Activated B cell treated with CpG ODN at 0.5 μM for 24 hours (primary cell): ENCODE results near the gene CHCHD3. TPM values are rescaled to one million over a fixed set of nuclear protein-coding genes. Genes with fewer than 3 reads are reported as not detected.
A peak's percentile ranks its signal among the peaks of the same experiment; 100 is the strongest.

Source experiments
- ATAC-seq: fragments of 200-7000 bp; cut with Tn5 transposase; one replicate; pipeline ENCODE4 v1.10.0; 2021; ENCODE audit warnings: low read depth, mild to moderate bottlenecking, moderate library complexity
- CTCF ChIA-PET: fragments of 350-600 bp; sonication (Branson Sonifier 250); formaldehyde crosslinking; loops from one replicate; lab custom pipeline; 2021; ENCODE audit warnings: antibody characterized with exemption; lab: Charles Lee
- POLR2A ChIA-PET: fragments of 350-600 bp; sonication (Branson Sonifier 250); formaldehyde crosslinking; loops from one replicate; lab custom pipeline; 2021; ENCODE audit warnings: antibody characterized with exemption; lab: Charles Lee
- DNase-seq: peaks from one replicate; pipeline ENCODE4 v3.0.0; 2022
- H3K27ac Mint-ChIP-seq: one replicate; pipeline ENCODE4 v1.8.0; 2020; ENCODE audit warnings: mixed read lengths
- H3K27me3 Mint-ChIP-seq: one replicate; pipeline ENCODE4 v1.8.0; 2021; ENCODE audit warnings: mixed read lengths
- H3K36me3 Mint-ChIP-seq: one replicate; pipeline ENCODE4 v1.8.0; 2021; ENCODE audit warnings: low read depth, mixed read lengths
- H3K4me1 Mint-ChIP-seq: one replicate; pipeline ENCODE4 v1.8.0; 2021; ENCODE audit warnings: mixed read lengths
- H3K4me3 Mint-ChIP-seq: one replicate; pipeline ENCODE4 v1.8.0; 2020; ENCODE audit warnings: mild to moderate bottlenecking, mixed read lengths
- H3K9me3 Mint-ChIP-seq: one replicate; pipeline ENCODE4 v1.8.0; 2020; ENCODE audit warnings: mixed read lengths
- intact Hi-C: fragments of 100-400 bp; cut with micrococcal nuclease; formaldehyde crosslinking; loops from one replicate; pipeline ENCODE4 v1.15.1; 2024
- total RNA-seq: library from RNA; stranded (reverse); gene quantifications from 2 replicates; pipeline ENCODE4 v1.2.3, GENCODE V29; 2022
- TF ChIP-seq, protein P1 (sequence below): fragments of 200-600 bp; IDR thresholded peaks from one replicate; pipeline ENCODE4 v1.8.0; 2022; ENCODE audit warnings: antibody characterized with exemption, mild to moderate bottlenecking

Gene CHCHD3
- total RNA-seq, 1 donor from 2014 or later: 53.6 TPM

- H3K27me3 Mint-ChIP-seq: no peaks in the 10 kb centered on the region
- no peaks in the 10 kb centered on the region for H3K9me3 Mint-ChIP-seq
- H3K4me3 Mint-ChIP-seq: peak overlapping the region; percentile 13
- ChIA-PET CTCF (no interaction called here), POLR2A (no interaction called here)
- peaks cover 13% of the 10 kb centered on the region for H3K4me1 Mint-ChIP-seq
- intact Hi-C loops: no loop called here
- DNase-seq: no peak
- peak overlapping the region; percentile 2 for H3K27ac Mint-ChIP-seq
- peaks cover 37% of the 10 kb centered on the region for H3K36me3 Mint-ChIP-seq
- TF ChIP-seq, protein P1, sequence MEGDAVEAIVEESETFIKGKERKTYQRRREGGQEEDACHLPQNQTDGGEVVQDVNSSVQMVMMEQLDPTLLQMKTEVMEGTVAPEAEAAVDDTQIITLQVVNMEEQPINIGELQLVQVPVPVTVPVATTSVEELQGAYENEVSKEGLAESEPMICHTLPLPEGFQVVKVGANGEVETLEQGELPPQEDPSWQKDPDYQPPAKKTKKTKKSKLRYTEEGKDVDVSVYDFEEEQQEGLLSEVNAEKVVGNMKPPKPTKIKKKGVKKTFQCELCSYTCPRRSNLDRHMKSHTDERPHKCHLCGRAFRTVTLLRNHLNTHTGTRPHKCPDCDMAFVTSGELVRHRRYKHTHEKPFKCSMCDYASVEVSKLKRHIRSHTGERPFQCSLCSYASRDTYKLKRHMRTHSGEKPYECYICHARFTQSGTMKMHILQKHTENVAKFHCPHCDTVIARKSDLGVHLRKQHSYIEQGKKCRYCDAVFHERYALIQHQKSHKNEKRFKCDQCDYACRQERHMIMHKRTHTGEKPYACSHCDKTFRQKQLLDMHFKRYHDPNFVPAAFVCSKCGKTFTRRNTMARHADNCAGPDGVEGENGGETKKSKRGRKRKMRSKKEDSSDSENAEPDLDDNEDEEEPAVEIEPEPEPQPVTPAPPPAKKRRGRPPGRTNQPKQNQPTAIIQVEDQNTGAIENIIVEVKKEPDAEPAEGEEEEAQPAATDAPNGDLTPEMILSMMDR: no peak
- no peak for ATAC-seq
Measured at GRCh38 chr7:132882714-132883428, 199.0 kb downstream of the CHCHD3 start.

DNA sequence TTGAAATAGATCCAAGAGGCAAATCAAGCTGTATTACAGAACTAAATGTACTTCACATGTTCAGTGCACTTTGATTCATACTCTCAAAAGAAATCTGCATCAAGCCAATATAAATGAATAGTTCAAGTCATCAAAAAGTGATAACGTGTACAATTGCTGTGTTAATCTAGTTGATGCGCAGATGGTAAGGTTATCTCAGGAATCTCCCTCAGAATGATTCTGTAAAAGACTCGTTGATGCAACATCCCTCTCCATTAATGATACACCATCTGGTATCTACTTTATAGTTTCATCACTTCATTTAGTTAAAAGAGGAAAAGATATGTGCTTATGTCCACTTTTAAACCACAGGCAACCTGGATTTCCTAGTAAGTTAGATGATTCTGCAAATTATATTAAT, 200.6 kb downstream of the CHCHD3 start:
- Mint-ChIP-seq H3K4me1 (peaks cover 13% of the 10 kb centered on the region), H3K27ac (no peak overlapping the region), H3K9me3 (no peaks in the 10 kb centered on the region), H3K27me3 (no peaks in the 10 kb centered on the region), H3K36me3 (peaks cover 37% of the 10 kb centered on the region), H3K4me3 (no peak overlapping the region)
- intact Hi-C loops: no loop called here
- CTCF ChIA-PET: no interaction called here
- POLR2A ChIA-PET: no interaction called here
- DNase-seq: no peak
- TF ChIP-seq, protein P1: no peak
- no peak for ATAC-seq

GRCh38 chr7:132879579-132879978, 202.3 kb downstream of the CHCHD3 start:
- DNase-seq (no peak), ATAC-seq (no peak)
- Mint-ChIP-seq H3K36me3 (peaks cover 31% of the 10 kb centered on the region), H3K27ac (no peak overlapping the region), H3K4me3 (no peak overlapping the region), H3K9me3 (no peaks in the 10 kb centered on the region), H3K27me3 (no peaks in the 10 kb centered on the region), H3K4me1 (peaks cover 13% of the 10 kb centered on the region)
- TF ChIP-seq, protein P1: no peak
- POLR2A ChIA-PET: no interaction called here
- CTCF ChIA-PET: no interaction called here
- intact Hi-C loops: no loop called here

DNA sequence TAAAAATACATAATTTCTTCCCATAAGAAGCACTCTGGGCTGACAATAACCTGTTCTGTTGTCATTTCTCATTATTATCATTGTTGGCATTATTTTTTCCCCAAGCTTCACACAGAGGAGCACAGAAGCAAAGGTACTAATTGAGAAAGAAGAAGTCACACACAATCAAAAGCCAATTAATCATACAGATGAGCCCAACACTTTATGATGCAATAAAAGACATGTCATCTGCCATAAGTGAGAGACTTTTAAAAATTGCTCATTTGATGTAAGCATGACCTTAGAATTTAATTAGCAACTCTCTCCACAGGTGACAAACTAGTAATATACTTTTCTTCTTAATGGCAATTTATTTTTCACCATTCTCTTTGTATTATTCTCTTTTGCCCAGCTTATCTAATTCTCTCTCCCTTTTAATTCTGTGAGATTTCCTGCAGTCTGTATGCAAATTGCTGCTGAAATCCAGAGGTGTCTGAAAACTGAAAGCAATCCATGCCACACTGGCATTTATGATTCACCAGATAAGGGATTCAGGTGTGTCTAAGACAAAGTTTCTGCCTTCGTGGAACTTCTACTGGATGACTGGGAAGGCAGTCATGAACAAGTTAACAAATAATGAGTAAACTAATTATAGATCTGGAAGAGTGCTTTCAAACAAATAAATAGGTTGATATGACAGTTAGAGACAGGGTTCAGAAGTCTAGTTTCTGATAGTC, 203.5 kb downstream of the CHCHD3 start:
- Mint-ChIP-seq H3K27me3 (no peaks in the 10 kb centered on the region), H3K4me3 (no peak overlapping the region), H3K9me3 (no peaks in the 10 kb centered on the region), H3K4me1 (peaks cover 7% of the 10 kb centered on the region), H3K36me3 (peaks cover 27% of the 10 kb centered on the region), H3K27ac (no peak overlapping the region)
- TF ChIP-seq, protein P1: no peak
- CTCF ChIA-PET: no interaction called here
- no peak for DNase-seq
- POLR2A ChIA-PET: no interaction called here
- intact Hi-C loops: no loop called here
- ATAC-seq: no peak

DNA sequence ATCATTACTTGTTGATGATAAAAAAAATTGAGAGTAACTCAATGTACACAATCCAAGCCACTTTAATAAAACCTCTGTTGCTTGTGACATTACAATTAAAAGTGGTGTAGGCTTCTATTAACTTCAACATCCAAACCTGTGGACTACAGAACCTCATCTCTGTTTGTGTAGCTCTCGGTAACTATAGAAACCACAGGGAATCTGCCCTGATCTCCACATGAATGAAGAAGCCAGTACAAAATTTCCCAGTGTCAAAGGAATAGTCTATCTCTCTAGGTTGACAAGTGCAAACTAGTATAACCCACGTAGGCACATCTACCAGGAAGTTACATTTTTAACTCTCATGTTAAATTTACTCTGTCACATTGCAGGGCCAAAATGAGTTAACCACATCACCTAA, 204.3 kb downstream of the CHCHD3 start:
- CTCF ChIA-PET: no interaction called here
- no peak overlapping the region for H3K4me3 Mint-ChIP-seq
- no peak for DNase-seq
- no peaks in the 10 kb centered on the region for H3K4me1 Mint-ChIP-seq
- POLR2A ChIA-PET: no interaction called here
- H3K36me3 Mint-ChIP-seq: peaks cover 24% of the 10 kb centered on the region
- no peaks in the 10 kb centered on the region for H3K27me3 Mint-ChIP-seq
- TF ChIP-seq, protein P1: no peak
- H3K9me3 Mint-ChIP-seq: no peaks in the 10 kb centered on the region
- intact Hi-C loops: no loop called here
- no peak overlapping the region for H3K27ac Mint-ChIP-seq
- ATAC-seq: no peak
